Activated naive CD4-positive, alpha-beta T cell (primary cell): ENCODE results near the gene NUP210L.
"Not testable (repeated sequence)": the region's sequence is repeated elsewhere in the genome, so short reads cannot be mapped to it uniquely, and the experiment has no call there.

Experiments
- DNase-seq, 4 experiments: peaks; one replicate each; lab custom pipeline; 2025; lab: John Stamatoyannopoulos, UW

NUP210L gene

DNA sequence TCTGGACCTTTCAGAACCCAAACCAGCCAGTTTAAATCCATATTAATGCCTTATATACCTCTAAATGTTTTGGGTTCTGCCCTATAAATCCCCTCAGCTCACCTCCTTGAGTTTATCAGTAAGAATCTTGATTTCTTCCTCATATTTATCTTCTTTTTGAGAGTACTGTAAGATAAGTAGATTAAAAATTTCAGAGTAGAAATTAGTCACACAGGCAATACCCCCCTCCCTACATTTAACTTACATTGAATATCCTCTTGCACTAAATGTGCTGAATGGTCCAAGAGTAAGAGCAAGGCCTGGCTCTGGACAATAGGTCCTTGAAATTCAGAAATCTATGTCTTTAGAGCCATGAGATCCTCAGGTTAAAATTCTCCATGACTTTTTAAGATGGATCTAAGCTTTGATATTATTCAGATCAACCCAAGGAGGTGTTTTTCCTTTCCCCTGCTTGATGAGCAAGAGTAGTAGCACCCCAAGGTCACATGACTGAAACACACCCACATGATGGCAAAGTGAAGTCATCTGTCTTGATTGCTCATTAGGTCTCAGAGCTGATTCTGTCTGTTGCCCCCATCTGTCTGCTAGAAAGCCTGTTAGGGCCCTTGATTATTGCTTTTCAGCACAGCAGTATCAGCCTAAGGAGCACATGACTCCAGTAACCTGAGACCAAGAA, 15.8 kb upstream of the NUP210L start:
- no peak for DNase-seq

- no peak for DNase-seq
Observed at GRCh38 chr1:154167461-154167860, 12.6 kb upstream of the NUP210L start.

DNA sequence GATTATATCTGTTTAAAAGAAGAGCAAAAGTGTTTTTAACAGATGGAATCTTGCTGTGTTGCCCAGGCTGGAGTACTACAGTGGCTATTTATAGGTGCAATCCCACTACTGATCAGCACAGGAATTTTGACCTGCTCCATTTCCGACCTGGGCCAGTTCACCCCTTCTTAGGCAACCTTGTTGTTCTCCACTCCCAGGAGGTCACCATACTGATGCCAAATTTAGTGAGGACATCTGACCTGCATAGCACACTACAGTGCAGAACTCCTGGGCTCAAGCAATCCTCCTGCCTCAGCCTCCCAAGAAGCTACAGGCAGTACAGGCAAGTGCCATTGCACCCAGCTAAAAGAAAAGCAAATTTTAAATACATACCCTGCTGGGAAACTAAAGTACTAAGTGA, 11.3 kb upstream of the NUP210L start:
- no peak for DNase-seq

- DNase-seq: no peak
Observed at GRCh38 chr1:154159554-154159953, 4.7 kb upstream of the NUP210L start.

DNA sequence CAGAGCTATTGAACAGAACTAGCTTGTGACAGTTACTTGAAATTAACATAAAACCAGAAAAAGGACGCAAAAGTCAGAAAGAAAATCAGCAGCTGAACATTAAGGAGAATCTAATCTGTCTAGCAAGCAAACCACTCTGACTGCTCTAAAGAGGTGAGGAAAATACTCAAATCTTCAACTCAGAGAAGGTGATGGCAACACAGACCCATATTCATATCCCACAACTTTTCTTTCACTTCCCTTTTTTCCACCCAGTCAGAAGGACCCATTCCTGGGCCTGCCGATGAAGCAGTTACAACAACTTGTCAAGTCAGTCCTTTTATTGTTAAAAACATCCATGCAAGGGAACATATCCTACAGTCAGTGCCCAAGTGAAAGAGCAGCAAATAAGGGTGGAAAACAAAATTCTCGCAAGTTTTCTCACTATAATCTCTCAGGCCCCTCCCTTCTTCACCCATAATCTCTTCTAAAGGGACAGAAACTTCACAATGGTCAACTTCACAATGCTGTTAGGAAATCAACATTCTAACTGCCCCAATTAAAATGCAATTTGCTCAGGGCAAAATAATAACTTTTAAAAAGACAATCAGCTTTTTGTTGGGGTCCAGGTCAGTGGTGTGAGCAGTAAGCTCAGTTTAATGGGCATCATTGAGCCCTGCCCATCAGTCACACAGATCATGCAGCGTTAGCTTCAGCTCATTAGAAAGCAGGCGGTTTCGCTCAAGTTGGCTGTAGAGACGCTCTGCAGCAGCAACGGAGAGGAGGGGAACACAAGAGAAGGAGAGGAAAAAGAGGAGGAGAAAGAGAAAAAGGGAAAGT, 3.6 kb upstream of the NUP210L start:
- DNase-seq: no peak

GRCh38 chr1:154157520-154158306, 2.8 kb upstream of the NUP210L start:
- peak in 3 of 4 experiments; percentile 8 to 48 (median 27) for DNase-seq

GRCh38 chr1:154155251-154155650, 378 bp upstream of the NUP210L start:
- DNase-seq: no peak

DNA sequence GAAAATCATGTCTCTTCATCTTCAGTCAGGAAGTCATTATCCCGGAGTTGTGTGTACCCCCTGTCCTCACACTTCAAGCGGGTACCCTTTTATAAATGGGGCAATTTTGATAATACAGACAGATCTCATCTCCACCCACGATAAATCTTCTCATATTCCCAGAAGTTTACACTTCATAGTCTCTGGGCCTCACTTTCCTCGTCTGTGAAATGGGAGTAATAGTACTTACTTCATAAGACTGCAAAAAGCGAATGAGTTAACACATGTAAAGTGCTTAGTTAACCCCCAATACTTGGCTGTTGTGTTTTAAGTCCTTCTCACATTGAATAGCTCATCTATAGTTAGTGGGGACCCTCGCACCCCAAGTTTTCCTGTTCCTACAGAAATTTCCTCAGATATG, 820 bp downstream of the NUP210L start:
- no peak for DNase-seq

DNA sequence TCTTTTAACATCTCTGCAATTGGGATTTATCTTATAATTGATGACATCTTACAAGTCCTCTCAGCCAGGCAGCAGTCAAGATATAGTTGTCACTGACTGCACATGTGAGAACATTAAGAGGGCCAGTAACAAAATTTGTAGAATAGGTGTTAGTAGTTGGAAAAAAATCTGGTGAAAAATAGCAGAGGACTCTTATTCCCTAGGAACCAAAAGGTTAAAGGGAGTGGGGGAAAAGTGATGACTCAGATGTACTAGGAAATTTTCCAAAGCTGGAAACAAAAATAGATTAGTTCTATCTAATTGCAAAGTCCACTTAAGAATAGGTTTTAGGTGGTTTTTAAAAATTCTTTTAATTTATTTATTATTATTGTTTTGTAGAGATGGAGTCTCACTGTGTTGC, 3.6 kb downstream of the NUP210L start:
- no peak for DNase-seq

- no peak for DNase-seq
Observed at GRCh38 chr1:154148807-154149206, 6.1 kb downstream of the NUP210L start.

GRCh38 chr1:154147505-154147904, 7.4 kb downstream of the NUP210L start:
- not testable (repeated sequence) for DNase-seq

- DNase-seq: no peak
Observed at GRCh38 chr1:154145986-154146385, 8.9 kb downstream of the NUP210L start.

- no peak for DNase-seq
Observed at GRCh38 chr1:154142358-154142757, 12.5 kb downstream of the NUP210L start.

GRCh38 chr1:154141240-154141639, 13.6 kb downstream of the NUP210L start:
- no peak for DNase-seq

DNA sequence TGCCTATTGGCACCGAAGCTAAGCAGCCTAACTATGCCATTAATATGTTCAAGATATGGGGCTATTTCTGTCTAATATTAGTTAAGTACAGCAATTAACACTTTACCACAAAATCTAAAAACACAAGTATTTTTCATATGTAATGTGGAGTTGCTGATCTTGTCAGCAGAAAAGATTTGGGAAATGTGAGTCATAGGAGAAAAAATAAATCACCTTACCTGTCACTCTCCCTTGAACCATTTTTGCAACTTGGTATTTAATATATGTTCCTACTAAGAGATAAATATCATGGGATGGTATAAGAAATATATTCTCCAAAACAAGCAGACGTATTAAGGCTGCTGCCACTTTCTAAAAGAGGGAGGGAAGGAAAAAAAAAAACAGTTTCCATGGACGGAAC, 17.0 kb downstream of the NUP210L start:
- DNase-seq: no peak

DNA sequence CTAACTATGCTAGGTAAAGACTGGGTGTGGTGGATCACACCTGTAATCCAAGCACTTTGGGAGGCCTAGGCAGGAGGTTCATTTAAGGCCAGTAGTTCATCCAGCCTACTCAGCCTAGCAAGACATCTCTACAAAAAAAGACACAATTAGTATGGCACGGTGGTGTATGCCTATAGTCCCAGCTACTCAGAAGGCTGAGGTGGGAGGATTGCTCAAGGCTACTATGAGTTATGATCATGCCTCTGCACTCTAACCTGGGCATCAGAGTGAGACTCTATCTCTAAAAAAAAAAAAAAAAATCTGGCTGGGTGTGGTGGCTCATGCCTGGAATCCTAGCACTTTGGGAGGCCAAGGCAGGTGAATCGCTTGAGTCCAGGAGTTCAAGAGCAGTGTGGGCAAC, 21.6 kb downstream of the NUP210L start:
- no peak for DNase-seq

- DNase-seq: no peak
Observed at GRCh38 chr1:154129391-154129970, 25.4 kb downstream of the NUP210L start.

DNA sequence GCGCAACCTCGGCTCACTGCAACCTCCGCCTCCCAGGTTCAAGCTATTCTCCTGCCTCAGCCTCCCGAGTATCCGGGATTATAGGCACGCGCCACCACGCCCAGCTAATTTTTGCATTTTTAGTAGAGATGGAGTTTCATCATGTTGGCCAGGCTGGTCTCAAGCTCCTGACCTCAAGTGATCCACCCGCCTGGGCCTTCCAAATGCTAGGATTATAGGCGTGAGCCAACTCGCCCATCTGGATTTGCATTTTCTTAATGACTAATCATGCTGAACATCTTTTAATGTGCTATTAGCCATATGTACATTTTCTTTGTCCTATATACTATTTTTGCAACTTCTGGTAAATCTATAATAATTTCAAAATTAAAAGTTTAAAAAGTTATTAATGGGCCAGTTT, 31.7 kb downstream of the NUP210L start:
- DNase-seq: not testable (repeated sequence)

DNA sequence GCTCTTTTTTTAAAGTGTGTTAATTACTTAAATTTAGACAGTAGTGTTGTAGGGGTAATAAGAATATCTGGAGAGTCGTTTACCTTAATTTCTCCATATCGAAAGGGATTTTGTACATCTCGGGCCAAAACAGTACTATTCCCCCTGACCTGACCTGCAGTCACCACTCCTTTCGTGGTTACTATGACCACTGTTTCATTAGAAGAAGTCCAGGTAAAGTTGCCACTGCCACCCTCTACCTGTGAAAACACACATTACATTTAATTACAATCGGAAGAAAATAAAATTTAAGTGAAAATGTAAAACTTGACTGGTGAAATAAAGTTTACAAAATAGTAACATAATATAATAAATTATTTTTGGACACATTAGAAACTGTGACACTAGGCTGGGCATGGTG, 37.2 kb downstream of the NUP210L start:
- no peak for DNase-seq

DNA sequence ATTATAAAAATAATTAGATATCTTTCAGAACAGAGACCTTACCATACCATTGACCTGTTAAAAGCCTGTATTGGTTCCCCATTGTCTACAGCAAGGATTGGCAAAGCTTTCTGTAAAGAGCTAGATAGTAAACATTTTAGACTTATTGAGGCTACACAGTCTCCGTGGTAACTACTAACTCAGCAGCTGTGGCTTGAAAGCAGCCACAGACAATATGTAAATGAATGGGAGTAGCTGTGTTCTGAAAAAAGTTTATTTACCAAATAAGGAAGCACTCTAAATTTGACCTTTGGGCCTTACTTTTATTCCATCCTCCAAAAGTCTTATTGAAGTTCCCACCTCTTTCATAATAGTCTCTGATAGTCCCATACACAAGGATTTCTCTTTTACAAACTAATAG, 39.7 kb downstream of the NUP210L start:
- no peak for DNase-seq

DNA sequence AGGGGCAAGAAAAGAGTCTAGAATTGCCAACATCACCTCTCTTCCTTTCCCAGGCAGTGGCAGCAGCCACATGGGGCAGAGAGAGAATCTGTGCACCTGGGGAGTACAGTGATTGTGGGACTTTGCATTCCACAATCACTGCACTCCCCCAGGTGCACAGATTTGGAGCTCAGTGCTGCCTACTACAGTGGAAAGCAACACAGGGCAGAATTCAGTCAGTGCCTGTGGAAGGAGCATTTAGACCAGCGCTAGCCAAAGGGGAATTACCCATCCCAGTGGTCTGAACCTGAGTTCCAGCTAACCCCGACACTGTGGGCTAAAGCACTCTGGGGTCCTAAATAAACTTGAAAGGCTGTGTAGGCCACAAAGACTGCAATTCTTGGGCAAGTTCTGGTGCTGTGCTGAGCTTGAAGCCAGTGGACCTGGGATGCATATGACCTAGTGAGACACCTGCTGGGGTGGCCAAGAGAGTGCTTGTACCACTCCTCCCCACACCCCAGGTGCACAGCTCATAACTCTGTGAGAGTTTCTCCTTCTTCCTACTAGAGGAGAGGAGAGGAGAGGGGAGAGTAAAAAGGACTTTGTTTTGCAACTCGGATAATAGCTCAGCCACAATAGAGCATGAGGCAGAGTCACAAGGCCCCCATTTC, 50.3 kb downstream of the NUP210L start:
- DNase-seq: no peak

- not testable (repeated sequence) for DNase-seq
Observed at GRCh38 chr1:154100141-154100540, 54.7 kb downstream of the NUP210L start.
